ENCODE measurements around the gene CYP26B1.

DNA sequence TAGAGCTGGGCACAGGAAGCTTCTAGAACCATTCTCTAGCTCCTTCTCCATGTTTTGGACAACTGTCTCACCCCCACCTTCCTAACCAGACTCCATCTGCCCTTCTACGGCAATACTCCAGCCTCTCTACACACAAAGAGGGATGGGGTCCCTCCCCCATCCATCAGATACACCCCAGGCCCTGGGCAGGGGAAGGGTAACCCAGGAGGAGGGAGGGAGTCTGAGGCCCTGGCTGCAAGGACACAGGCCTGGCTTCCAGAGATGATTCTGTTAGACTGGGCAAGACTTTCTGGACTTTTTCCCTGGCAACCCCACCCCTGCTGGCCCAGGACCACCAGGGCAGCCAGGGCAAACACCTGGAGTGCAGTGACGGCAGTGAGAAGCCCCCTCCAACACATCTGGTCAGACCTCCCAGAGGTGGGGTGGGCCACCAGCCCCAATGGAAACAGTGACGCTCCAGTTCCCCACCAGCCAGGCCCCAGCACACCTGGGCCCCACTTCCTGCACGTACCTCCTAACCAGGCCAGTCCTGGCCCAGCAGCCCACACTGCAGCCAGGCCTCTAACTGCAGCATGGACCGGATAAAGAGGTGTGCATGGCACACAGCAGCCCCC lies 6.5 kb downstream of the CYP26B1 start:
- TF ChIP-seq, protein P1, sequence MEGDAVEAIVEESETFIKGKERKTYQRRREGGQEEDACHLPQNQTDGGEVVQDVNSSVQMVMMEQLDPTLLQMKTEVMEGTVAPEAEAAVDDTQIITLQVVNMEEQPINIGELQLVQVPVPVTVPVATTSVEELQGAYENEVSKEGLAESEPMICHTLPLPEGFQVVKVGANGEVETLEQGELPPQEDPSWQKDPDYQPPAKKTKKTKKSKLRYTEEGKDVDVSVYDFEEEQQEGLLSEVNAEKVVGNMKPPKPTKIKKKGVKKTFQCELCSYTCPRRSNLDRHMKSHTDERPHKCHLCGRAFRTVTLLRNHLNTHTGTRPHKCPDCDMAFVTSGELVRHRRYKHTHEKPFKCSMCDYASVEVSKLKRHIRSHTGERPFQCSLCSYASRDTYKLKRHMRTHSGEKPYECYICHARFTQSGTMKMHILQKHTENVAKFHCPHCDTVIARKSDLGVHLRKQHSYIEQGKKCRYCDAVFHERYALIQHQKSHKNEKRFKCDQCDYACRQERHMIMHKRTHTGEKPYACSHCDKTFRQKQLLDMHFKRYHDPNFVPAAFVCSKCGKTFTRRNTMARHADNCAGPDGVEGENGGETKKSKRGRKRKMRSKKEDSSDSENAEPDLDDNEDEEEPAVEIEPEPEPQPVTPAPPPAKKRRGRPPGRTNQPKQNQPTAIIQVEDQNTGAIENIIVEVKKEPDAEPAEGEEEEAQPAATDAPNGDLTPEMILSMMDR (IDR thresholded peaks at IDR 0.05 in 4 of 5, conservative IDR thresholded peaks at IDR 0.05 in 1 of 5) = no peak
- no peak for TF ChIP-seq POLR2A (IDR thresholded peaks at IDR 0.05)
